H1 (cell line): ENCODE results near the gene CFAP141. TPM values are rescaled to one million over a fixed set of nuclear protein-coding genes. Genes with fewer than 3 reads are reported as not detected.

Experiments used
- ASH2L ChIP-seq: fragments of 200-600, 300-600 bp; sonication (generic); IDR thresholded peaks from one replicate; pipeline ENCODE4 v1.7.1; 2017; ENCODE audit warnings: low read length
- ATF3 ChIP-seq: IDR thresholded peaks from 2 replicates; pipeline ENCODE4 v1.6.1; 2011; ENCODE audit warnings: low read depth, mild to moderate bottlenecking, low read length; ENCODE audit not compliant: insufficient read depth
- CHD7 ChIP-seq: fragments of 300-600 bp; sonication (generic); IDR thresholded peaks from 2 replicates; pipeline ENCODE4 v1.7.1; 2012; ENCODE audit warnings: low read length, moderate library complexity, mild to moderate bottlenecking, inconsistent platforms; ENCODE audit not compliant: insufficient replicate concordance
- EGR1 ChIP-seq: IDR thresholded peaks from 2 replicates; pipeline ENCODE4 v1.6.1; 2011; ENCODE audit warnings: low read depth, low read length, borderline replicate concordance
- HDAC2 ChIP-seq, 2 experiments: fragments of 300-600 bp in 1 of 2; sonication (generic) in 1 of 2; IDR thresholded peaks; 2 replicates each; pipeline ENCODE4 v1.6.1; 2011 to 2012; ENCODE audit warnings: low read depth in 2 of 2, low read length in 2 of 2, mild to moderate bottlenecking in 2 of 2, moderate library complexity in 2 of 2, borderline replicate concordance in 1 of 2, inconsistent platforms in 1 of 2
- JUND ChIP-seq: IDR thresholded peaks from 2 replicates; pipeline ENCODE4 v1.6.1; 2011; ENCODE audit warnings: mild to moderate bottlenecking, improper control_type of control experiment, low read length
- PHF8 ChIP-seq: fragments of 200-600 bp; sonication (generic); conservative IDR thresholded peaks from 2 replicates; pipeline ENCODE4 v1.7.1; 2012; ENCODE audit warnings: low read depth, mild to moderate bottlenecking, inconsistent platforms, low read length, moderate library complexity
- SIRT6 ChIP-seq: IDR thresholded peaks from one replicate; pipeline ENCODE4 v1.7.1; 2012; ENCODE audit warnings: low read length, inconsistent platforms
- TAF1 ChIP-seq: IDR thresholded peaks from 2 replicates; pipeline ENCODE4 v1.6.1; 2011; ENCODE audit warnings: mild to moderate bottlenecking, low read depth, low read length
- TEAD4 ChIP-seq: IDR thresholded peaks from 2 replicates; pipeline ENCODE4 v1.6.1; 2012; ENCODE audit warnings: low read depth, low read length, inconsistent platforms, mixed read lengths
- YY1 ChIP-seq: IDR thresholded peaks from 2 replicates; pipeline ENCODE4 v1.6.1; 2011; ENCODE audit warnings: low read depth, mild to moderate bottlenecking, low read length
- polyA plus RNA-seq, 7 experiments: library from polyadenylated mRNA; depleted of rRNA in 3 of 7; stranded (reverse) in 5 of 7; unstranded in 2 of 7; fragments of >200 nt in 5 of 7; fragments of 200-250 nt in 2 of 7; gene quantifications; 1 replicate in 5 of 7; 2 replicates in 1 of 7; 4 replicates in 1 of 7; pipeline versions ENCODE4 v1.2.1 to v1.2.3, GENCODE V29; 2011 to 2013; ENCODE audit warnings: missing spikeins in 2 of 7, mixed read lengths in 2 of 7
- total RNA-seq: library from RNA; stranded (reverse); fragmentation: NEBNext Ultra II Directional; extraction: Animal tissue kit (Norgen Biotek cat#: 25700); gene quantifications from 2 replicates; pipeline ENCODE4 v1.2.1, GENCODE V29; 2021
- TF ChIP-seq, protein P1 (sequence below): IDR thresholded peaks from 2 replicates; pipeline ENCODE4 v1.6.1; 2012; ENCODE audit warnings: inconsistent platforms

Gene CFAP141
- total and polyA plus RNA-seq, 2 of the 8 experiments (the other 6 are each of a cell fraction or from before 2014, with no cell fraction given): not detected

DNA sequence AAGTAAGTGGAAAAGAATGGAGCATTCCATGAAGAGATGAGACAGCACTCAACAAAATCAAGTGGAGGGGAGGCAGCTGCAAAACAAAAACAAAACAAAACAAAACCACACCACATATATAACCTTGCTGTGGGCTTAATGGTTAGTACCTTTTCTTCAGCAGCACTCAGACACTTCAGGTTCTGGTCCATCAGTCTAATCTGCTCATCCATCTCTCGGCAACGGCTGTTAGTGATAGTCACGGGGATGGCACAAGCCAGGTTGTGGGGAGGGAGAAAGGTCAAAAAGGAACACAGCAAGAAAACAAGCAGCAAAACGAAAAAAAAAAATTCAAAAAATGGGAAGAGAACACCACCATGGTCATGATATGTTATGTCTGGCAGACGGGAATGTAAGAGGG, 34.3 kb downstream of the CFAP141 start (continued):
- TF ChIP-seq CHD7 (no peak), TAF1 (no peak), HDAC2 (IDR thresholded peaks at IDR 0.05; ENCODE audit: borderline replicate concordance in 1 of 2, low read depth in 2 of 2, low read length in 2 of 2) (no peak), EGR1 (no peak), ATF3 (no peak), JUND (no peak), TEAD4 (no peak), PHF8 (no peak), SIRT6 (no peak), YY1 (no peak), ASH2L (no peak)
- TF ChIP-seq, protein P1, sequence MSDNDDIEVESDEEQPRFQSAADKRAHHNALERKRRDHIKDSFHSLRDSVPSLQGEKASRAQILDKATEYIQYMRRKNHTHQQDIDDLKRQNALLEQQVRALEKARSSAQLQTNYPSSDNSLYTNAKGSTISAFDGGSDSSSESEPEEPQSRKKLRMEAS: no peak
